H1 (cell line): ENCODE results near the gene EPHA3.

ENCODE experiments used
- BCL11A ChIP-seq, 2 experiments: IDR thresholded peaks; one replicate each; pipeline ENCODE4 v1.6.1; 2011; ENCODE audit warnings: low read depth in 2 of 2, low read length in 2 of 2, mild to moderate bottlenecking in 2 of 2
- CTCF ChIP-seq, 3 experiments: IDR thresholded peaks; 1 replicate in 2 of 3; 2 replicates in 1 of 3; pipeline versions ENCODE4 v1.5.1 to v1.6.1; 2011; ENCODE audit warnings: low read length in 3 of 3, mild to moderate bottlenecking in 3 of 3, inconsistent platforms in 2 of 3, low read depth in 1 of 3, moderate library complexity in 1 of 3; ENCODE audit not compliant: insufficient read depth in 1 of 3; ENCODE audit errors: control extremely low read depth in 1 of 3
- EZH2 ChIP-seq: fragments of 200-600 bp; sonication (generic); IDR thresholded peaks from 2 replicates; pipeline ENCODE4 v1.7.1; 2012; ENCODE audit warnings: low read depth, mild to moderate bottlenecking, moderate library complexity, low read length, inconsistent platforms; ENCODE audit not compliant: severe bottlenecking
- GABPA ChIP-seq: IDR thresholded peaks from 2 replicates; pipeline ENCODE4 v1.6.1; 2011; ENCODE audit warnings: mild to moderate bottlenecking, low read length, moderate library complexity, borderline replicate concordance; ENCODE audit not compliant: insufficient read depth
- MAX ChIP-seq: IDR thresholded peaks from 2 replicates; pipeline ENCODE4 v1.6.1; 2012; ENCODE audit warnings: inconsistent platforms
- POLR2A ChIP-seq, 2 experiments: IDR thresholded peaks; 1 replicate in 1 of 2; 2 replicates in 1 of 2; pipeline ENCODE4 v1.6.1; 2011; ENCODE audit warnings: low read depth in 2 of 2, low read length in 2 of 2, mild to moderate bottlenecking in 2 of 2; ENCODE audit errors: control extremely low read depth in 1 of 2
- POLR2AphosphoS5 ChIP-seq: IDR thresholded peaks from 2 replicates; pipeline ENCODE4 v1.6.1; 2011; ENCODE audit warnings: low read depth, low read length
- RAD21 ChIP-seq, 2 experiments: IDR thresholded peaks in 1 of 2; conservative IDR thresholded peaks in 1 of 2; 2 replicates each; pipeline ENCODE4 v1.6.1; 2011; ENCODE audit warnings: low read depth in 2 of 2, low read length in 2 of 2, improper control_type of control experiment in 1 of 2, inconsistent platforms in 1 of 2, mild to moderate bottlenecking in 1 of 2, moderate library complexity in 1 of 2
- SIN3A ChIP-seq, 2 experiments: IDR thresholded peaks in 1 of 2; conservative IDR thresholded peaks in 1 of 2; 2 replicates each; pipeline ENCODE4 v1.6.1; 2011 to 2012; ENCODE audit warnings: low read length in 2 of 2, improper control_type of control experiment in 1 of 2, low read depth in 1 of 2, mild to moderate bottlenecking in 1 of 2
- TBP ChIP-seq: IDR thresholded peaks from 2 replicates; pipeline ENCODE4 v1.6.1; 2011; ENCODE audit warnings: low read depth, low read length, improper control_type of control experiment

- no peak for TF ChIP-seq POLR2A (IDR thresholded peaks at IDR 0.05; ENCODE audit: control extremely low read depth in 1 of 2, low read depth in 2 of 2, low read length in 2 of 2)
- TF ChIP-seq CTCF (IDR thresholded peaks at IDR 0.05; ENCODE audit: control extremely low read depth in 1 of 3, insufficient read depth in 1 of 3, low read depth in 1 of 3, low read length in 3 of 3), result no peak
- TF ChIP-seq BCL11A (IDR thresholded peaks at IDR 0.05; ENCODE audit: low read depth in 2 of 2, low read length in 2 of 2), result no peak
- no peak for TF ChIP-seq MAX
- no peak for TF ChIP-seq POLR2AphosphoS5
- TF ChIP-seq GABPA, result no peak
- no peak for TF ChIP-seq TBP
- no peak for TF ChIP-seq RAD21 (IDR thresholded peaks at IDR 0.05 in 1 of 2, conservative IDR thresholded peaks at IDR 0.05 in 1 of 2; ENCODE audit: low read depth in 2 of 2, low read length in 2 of 2)
- no peak for TF ChIP-seq SIN3A (conservative IDR thresholded peaks at IDR 0.05 in 1 of 2, IDR thresholded peaks at IDR 0.05 in 1 of 2; ENCODE audit: low read depth in 1 of 2, low read length in 2 of 2)
- no peak for TF ChIP-seq EZH2
These were observed 50.2 kb downstream of the EPHA3 start for GRCh38 chr3:89157575-89157974.
